Natural killer cell (primary cell): ENCODE results near the gene RNF145. TPM values are rescaled to one million over a fixed set of nuclear protein-coding genes. Genes with fewer than 3 reads are reported as not detected.
A peak's percentile ranks its signal among the peaks of the same experiment; 100 is the strongest.

Source experiments
- ATAC-seq, 3 donors: fragments of 150-1000 bp in 2 of 3; fragments of 200-7000 bp in 1 of 3; cut with Tn5 transposase; 1 replicate in 1 of 3; 2 replicates in 2 of 3; pipeline ENCODE4 v1.10.0; 2021; ENCODE audit warnings: mild to moderate bottlenecking in 2 of 3, moderate library complexity in 2 of 3
- DNase-seq, 2 donors: peaks; one replicate each; pipeline versions ENCODE4 v3.0.0 to v3.0.0-alpha.2; 2013 to 2021; ENCODE audit warnings: mixed read lengths in 1 of 2
- H3K27ac ChIP-seq: one replicate; pipeline ENCODE4 v1.5.1; 2013; ENCODE audit warnings: mild to moderate bottlenecking, low read length
- H3K27me3 ChIP-seq: one replicate; pipeline ENCODE4 v1.6.1; 2013; ENCODE audit warnings: low read length; ENCODE audit not compliant: control insufficient read depth, insufficient read depth
- H3K36me3 ChIP-seq: one replicate; pipeline ENCODE4 v1.6.1; 2013; ENCODE audit warnings: low read length; ENCODE audit not compliant: control insufficient read depth, insufficient read depth
- H3K4me1 ChIP-seq: one replicate; pipeline ENCODE4 v1.6.1; 2013; ENCODE audit warnings: low read length; ENCODE audit not compliant: control insufficient read depth, insufficient read depth
- H3K4me3 ChIP-seq: one replicate; pipeline ENCODE4 v1.5.1; 2013; ENCODE audit warnings: low read length
- H3K9me3 ChIP-seq: one replicate; pipeline ENCODE4 v1.6.1; 2013; ENCODE audit warnings: low read length; ENCODE audit not compliant: control insufficient read depth, insufficient read depth
- H3K27ac Mint-ChIP-seq, 2 donors: one replicate each; pipeline ENCODE4 v1.8.0; 2022; ENCODE audit warnings: mild to moderate bottlenecking in 2 of 2, mixed read lengths in 2 of 2, moderate library complexity in 1 of 2
- H3K27me3 Mint-ChIP-seq, 2 donors: one replicate each; pipeline ENCODE4 v1.8.0; 2022; ENCODE audit warnings: low read depth in 2 of 2, mixed read lengths in 2 of 2
- H3K36me3 Mint-ChIP-seq: one replicate; pipeline ENCODE4 v1.8.0; 2022; ENCODE audit warnings: mixed read lengths
- H3K4me1 Mint-ChIP-seq, 2 donors: one replicate each; pipeline ENCODE4 v1.8.0; 2022; ENCODE audit warnings: mixed read lengths in 2 of 2
- H3K4me3 Mint-ChIP-seq: one replicate; pipeline ENCODE4 v1.8.0; 2022; ENCODE audit warnings: mild to moderate bottlenecking, moderate library complexity, mixed read lengths
- H3K9me3 Mint-ChIP-seq, 2 donors: one replicate each; pipeline ENCODE4 v1.8.0; 2022; ENCODE audit warnings: mixed read lengths in 2 of 2
- CTCF ChIP-seq: fragments of 200-600 bp; IDR thresholded peaks from one replicate; pipeline ENCODE4 v1.8.0; 2022; ENCODE audit warnings: antibody characterized with exemption
- WGBS: methylation state at CpG from one replicate; pipeline ENCODE4 v1.1.7; 2013; ENCODE audit warnings: missing lambda C conversion rate; ENCODE audit not compliant: insufficient coverage; 5-methylcytosine and 5-hydroxymethylcytosine counted together
- intact Hi-C: fragments of 100-400 bp; cut with micrococcal nuclease; formaldehyde crosslinking; loops from one replicate; pipeline ENCODE4 v1.14.2; 2022
- total RNA-seq, 4 donors: library from RNA; stranded (reverse); fragments of 120-200 nt in 1 of 4; gene quantifications; one replicate each; pipeline versions ENCODE4 v1.2.3 to v1.2.4, GENCODE V29; 2013 to 2022

RNF145 gene
- total RNA-seq, 3 donors from 2014 or later (not counting 1 experiment from before 2014, with no cell fraction given), result 29.8 to 40.4 (median 38.4) TPM

GRCh38 chr5:159195775-159196174 is 13.6 kb downstream of the RNF145 start:
- 96% methylated on average over 1 of the region's 2 CpGs for WGBS
- Histone ChIP-seq H3K27ac (no peak overlapping the region), H3K4me3 (no peak overlapping the region), H3K27me3 (no peaks in the 10 kb centered on the region), H3K4me1 (peaks cover 17% of the 10 kb centered on the region), H3K9me3 (no peaks in the 10 kb centered on the region), H3K36me3 (peaks cover 31% of the 10 kb centered on the region)
- TF ChIP-seq CTCF, result no peak
- intact Hi-C loops, result no loop called here
- H3K27ac Mint-ChIP-seq, result peak overlapping the region in 1 of 2 donors; percentile 5
- no peaks in the 10 kb centered on the region for H3K27me3 Mint-ChIP-seq
- no peak for DNase-seq
- no peak for ATAC-seq
- H3K4me3 Mint-ChIP-seq, result no peak overlapping the region
- H3K9me3 Mint-ChIP-seq, result no peaks in the 10 kb centered on the region
- peaks cover 6% of the 10 kb centered on the region for H3K36me3 Mint-ChIP-seq
- peaks cover 33 to 50% of the 10 kb centered on the region in 2 donors for H3K4me1 Mint-ChIP-seq

DNA sequence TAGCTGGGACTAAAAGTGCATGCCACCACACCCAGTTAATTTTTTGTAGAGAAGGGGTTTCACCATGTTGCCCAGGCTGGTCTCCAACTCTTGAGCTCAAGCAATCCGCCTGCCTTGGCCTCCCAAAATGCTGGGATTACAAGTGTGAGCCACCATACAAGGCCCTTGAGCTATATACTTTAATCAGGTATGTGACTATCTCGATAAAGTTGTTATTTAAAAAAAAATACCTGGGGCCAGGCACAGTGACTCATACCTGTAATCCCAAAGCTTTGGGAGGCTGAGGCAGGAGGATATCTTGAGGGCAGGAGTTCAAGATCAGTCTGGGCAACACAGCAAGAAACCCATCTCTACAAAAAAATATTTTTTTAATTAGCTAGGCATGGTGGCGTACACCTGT is 19.2 kb downstream of the RNF145 start:
- Mint-ChIP-seq H3K27ac (no peak overlapping the region), H3K4me3 (no peak overlapping the region), H3K27me3 (no peaks in the 10 kb centered on the region), H3K36me3 (peaks cover 6% of the 10 kb centered on the region), H3K9me3 (no peaks in the 10 kb centered on the region), H3K4me1 (peaks cover 6 to 8% of the 10 kb centered on the region in 2 donors)
- WGBS, result 89% methylated on average over 2 of the region's 3 CpGs
- no peak for DNase-seq
- TF ChIP-seq CTCF, result no peak
- Histone ChIP-seq H3K36me3 (peaks cover 41% of the 10 kb centered on the region), H3K27me3 (no peaks in the 10 kb centered on the region), H3K9me3 (no peaks in the 10 kb centered on the region), H3K4me3 (no peak overlapping the region), H3K4me1 (no peaks in the 10 kb centered on the region), H3K27ac (no peak overlapping the region)
- intact Hi-C loops, result no loop called here
- ATAC-seq, result no peak

DNA sequence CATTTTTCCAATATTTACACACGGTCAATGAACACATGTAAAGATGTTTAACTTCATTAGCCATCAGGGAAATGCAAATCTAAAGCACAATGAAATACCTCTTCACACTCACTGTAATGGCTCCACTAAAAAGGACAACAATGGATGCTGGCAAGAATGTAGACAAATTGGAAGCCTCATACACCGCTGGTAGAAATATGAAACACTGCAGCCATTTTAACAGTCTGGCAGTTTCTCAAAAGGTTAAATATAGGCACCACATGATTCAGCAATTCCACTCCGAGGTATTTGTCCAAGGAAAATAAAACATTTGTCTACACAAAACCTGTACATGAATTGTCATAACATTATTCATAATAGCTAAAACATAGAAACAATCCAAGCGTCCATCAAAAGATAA is 20.0 kb downstream of the RNF145 start:
- Mint-ChIP-seq H3K27me3 (no peaks in the 10 kb centered on the region), H3K4me3 (no peak overlapping the region), H3K36me3 (peaks cover 6% of the 10 kb centered on the region), H3K4me1 (peaks cover 4 to 11% of the 10 kb centered on the region in 2 donors), H3K9me3 (no peaks in the 10 kb centered on the region), H3K27ac (no peak overlapping the region)
- H3K4me3 ChIP-seq, result no peak overlapping the region
- peaks cover 39% of the 10 kb centered on the region for H3K36me3 ChIP-seq
- intact Hi-C loops, result no loop called here
- no peaks in the 10 kb centered on the region for H3K4me1 ChIP-seq
- H3K27me3 ChIP-seq, result no peaks in the 10 kb centered on the region
- DNase-seq (no peak), ATAC-seq (no peak)
- H3K27ac ChIP-seq, result no peak overlapping the region
- no peaks in the 10 kb centered on the region for H3K9me3 ChIP-seq
- TF ChIP-seq CTCF, result no peak
- WGBS, result 87% methylated on average over 3 of the region's 4 CpGs

- WGBS, result 83% methylated on average over 3 of the region's 3 CpGs
Measured at GRCh38 chr5:159187719-159188118, 21.6 kb downstream of the RNF145 start.

More at GRCh38 chr5:159187719-159188118, 21.6 kb downstream of the RNF145 start:
- no peaks in the 10 kb centered on the region for H3K9me3 Mint-ChIP-seq
- ATAC-seq (no peak), DNase-seq (no peak)
- H3K27me3 Mint-ChIP-seq, result no peaks in the 10 kb centered on the region
- no peaks in the 10 kb centered on the region for H3K9me3 ChIP-seq
- H3K27ac Mint-ChIP-seq, result no peak overlapping the region
- intact Hi-C loops, result no loop called here
- H3K4me1 Mint-ChIP-seq, result peaks cover 0 to 5% of the 10 kb centered on the region in 2 donors
- no peak for TF ChIP-seq CTCF
- H3K4me1 ChIP-seq, result no peaks in the 10 kb centered on the region
- H3K36me3 Mint-ChIP-seq, result no peaks in the 10 kb centered on the region
- H3K27ac ChIP-seq, result no peak overlapping the region
- no peak overlapping the region for H3K4me3 Mint-ChIP-seq
- peaks cover 26% of the 10 kb centered on the region for H3K36me3 ChIP-seq
- H3K4me3 ChIP-seq, result no peak overlapping the region
- H3K27me3 ChIP-seq, result no peaks in the 10 kb centered on the region
